ENCODE results near the gene OTOG.

OTOG gene, protein sequence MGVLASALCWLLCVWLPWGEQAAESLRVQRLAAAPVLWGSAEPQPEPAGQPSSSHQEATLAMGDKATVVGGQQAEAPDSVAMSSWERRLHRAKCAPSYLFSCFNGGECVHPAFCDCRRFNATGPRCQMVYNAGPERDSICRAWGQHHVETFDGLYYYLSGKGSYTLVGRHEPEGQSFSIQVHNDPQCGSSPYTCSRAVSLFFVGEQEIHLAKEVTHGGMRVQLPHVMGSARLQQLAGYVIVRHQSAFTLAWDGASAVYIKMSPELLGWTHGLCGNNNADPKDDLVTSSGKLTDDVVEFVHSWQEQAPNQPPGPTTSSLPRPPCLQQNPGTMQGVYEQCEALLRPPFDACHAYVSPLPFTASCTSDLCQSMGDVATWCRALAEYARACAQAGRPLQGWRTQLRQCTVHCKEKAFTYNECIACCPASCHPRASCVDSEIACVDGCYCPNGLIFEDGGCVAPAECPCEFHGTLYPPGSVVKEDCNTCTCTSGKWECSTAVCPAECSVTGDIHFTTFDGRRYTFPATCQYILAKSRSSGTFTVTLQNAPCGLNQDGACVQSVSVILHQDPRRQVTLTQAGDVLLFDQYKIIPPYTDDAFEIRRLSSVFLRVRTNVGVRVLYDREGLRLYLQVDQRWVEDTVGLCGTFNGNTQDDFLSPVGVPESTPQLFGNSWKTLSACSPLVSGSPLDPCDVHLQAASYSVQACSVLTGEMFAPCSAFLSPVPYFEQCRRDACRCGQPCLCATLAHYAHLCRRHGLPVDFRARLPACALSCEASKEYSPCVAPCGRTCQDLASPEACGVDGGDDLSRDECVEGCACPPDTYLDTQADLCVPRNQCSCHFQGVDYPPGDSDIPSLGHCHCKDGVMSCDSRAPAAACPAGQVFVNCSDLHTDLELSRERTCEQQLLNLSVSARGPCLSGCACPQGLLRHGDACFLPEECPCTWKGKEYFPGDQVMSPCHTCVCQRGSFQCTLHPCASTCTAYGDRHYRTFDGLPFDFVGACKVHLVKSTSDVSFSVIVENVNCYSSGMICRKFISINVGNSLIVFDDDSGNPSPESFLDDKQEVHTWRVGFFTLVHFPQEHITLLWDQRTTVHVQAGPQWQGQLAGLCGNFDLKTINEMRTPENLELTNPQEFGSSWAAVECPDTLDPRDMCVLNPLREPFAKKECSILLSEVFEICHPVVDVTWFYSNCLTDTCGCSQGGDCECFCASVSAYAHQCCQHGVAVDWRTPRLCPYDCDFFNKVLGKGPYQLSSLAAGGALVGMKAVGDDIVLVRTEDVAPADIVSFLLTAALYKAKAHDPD (N-terminal part only)

DNA sequence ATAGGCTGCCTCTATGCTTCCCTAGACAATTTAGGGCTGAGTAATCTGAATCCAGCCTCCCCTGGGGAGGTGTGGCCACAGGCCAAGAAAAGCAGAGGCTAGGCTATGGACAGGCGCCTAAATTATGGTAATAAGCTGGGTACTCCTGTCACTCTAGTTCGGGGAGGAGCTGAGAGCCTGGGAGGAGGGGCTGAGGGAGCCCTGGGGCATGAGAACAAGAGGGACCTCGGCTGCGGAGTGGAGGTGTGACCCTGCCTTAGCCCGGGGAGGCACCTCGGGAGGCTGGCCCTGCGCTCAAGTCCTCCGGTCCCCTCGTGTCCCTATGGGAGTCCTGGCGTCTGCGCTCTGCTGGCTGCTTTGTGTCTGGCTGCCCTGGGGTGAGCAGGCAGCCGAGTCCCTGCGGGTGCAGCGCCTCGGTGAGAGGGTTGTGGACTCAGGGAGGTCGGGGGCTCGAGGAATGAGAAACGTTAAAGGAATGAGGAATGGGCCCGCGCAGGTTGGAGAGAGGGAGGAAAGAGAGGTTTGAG lies at the start of gene OTOG:
OTOG (plus strand) TSS at position 209 of the 527 bp plus-strand sequence; CDS start at position 323, 114 bp downstream.
- no peak for DNase-seq (ENCODE audit: low spot score)

DNA sequence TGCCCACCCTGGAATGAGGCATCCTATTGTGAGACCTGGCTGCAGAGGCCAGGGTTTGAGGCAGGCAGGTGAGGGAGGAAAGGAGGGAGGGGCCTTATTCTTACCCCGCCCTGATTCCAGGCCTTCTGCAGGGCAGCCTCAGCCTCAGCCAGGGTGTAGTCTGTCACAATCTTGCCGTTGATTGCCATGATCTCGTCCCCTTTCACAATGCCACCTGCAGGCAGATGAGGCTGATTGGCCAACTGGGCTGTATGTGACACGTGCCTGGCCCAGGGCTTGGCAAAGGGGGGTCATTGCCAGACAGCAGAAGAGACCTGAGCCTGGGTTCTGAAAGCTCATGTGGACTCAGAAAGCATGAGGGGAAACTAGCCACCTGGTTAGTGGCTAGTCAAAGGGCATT lies 49.0 kb upstream of the OTOG start:
- no peak for DNase-seq (ENCODE audit: low spot score)

DNA sequence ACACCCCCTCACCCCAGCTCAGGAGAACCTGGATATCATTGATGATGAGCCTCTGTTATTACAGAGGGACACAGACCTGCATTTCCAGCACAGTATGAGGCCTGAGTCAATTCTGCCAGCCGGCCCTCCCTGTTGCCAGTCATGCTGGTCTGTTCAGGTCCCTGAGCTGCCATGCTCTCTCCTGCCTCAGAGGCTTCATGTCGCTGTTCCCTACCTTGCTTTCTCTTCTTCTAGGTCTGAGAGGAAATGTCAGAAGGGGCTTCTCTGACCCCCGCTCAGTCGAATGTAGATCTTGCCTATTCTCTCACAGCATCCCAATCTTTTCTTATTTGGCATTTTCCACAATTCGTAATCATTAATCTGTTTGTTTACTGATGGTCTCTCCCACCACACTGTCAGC lies 48.6 kb upstream of the OTOG start:
- no peak for DNase-seq (ENCODE audit: low spot score)

- no peak for DNase-seq (ENCODE audit: low spot score)
Observed at GRCh38 chr11:17500673-17501072, 46.4 kb upstream of the OTOG start.

GRCh38 chr11:17502630-17503029 lies 44.4 kb upstream of the OTOG start:
- no peak for DNase-seq (ENCODE audit: low spot score)

- peak; percentile 41 for DNase-seq (ENCODE audit: low spot score)
Observed at GRCh38 chr11:17504330-17505107, 42.5 kb upstream of the OTOG start.

DNA sequence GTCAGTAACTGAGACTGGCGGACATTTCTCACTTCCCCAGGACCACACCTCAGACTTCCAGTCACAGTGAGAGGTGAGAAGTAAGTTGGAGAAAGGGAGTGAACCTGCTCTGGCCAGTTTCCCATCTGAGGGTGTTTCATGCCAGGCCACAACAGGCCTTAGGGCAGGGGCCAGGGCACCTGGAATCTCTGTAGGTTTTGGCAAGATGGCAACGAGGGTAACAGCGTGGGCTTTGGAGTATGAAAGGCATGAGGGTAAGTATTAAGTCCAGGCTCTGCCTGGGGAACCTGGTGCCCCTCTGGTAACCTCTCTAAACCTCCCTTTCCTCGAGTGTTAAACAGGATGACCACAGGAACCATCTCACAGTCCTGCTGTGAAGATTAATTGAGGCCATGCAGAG lies 41.9 kb upstream of the OTOG start:
- no peak for DNase-seq (ENCODE audit: low spot score)

DNA sequence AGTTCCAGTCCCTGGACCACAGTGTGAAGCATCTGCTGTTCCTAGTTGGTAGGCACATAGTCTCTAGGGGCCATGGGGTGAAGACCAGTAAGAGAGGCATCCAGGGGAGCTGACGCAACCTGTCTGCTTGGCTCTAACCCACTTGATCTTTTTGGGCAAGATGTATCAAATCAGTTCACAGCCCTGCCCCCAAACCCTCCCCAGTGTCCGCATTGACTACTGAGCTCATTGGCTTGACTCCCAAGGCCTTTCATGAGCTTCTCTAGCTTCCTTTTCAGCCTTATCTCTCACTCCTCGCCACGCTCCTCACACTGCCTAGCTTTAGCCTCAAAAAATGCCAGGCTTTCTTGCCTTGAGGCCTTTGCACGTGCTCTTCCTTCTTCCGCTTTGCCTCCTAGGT lies 40.7 kb upstream of the OTOG start:
- no peak for DNase-seq (ENCODE audit: low spot score)

DNA sequence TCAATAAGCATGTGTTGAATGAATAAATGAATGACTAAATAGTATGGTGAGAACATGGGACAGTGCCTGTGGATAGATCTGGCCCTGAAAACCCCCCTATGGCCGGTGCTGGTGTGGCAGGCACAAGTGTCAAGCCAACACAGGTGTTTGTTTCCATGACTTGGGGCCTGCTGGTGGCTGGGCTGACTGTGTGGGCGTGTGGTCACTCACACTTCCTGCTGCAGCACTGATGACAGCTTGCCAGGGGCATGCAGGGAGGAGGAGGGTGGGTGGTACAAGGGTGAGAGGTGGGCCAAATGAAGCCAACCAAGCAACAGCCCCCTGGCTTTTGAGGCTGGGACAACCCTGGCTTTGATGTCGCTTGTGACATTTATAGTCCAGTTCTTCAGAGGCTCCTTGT lies 40.1 kb upstream of the OTOG start:
- no peak for DNase-seq (ENCODE audit: low spot score)

GRCh38 chr11:17507773-17508172 lies 39.3 kb upstream of the OTOG start:
- no peak for DNase-seq (ENCODE audit: low spot score)

- DNase-seq (ENCODE audit: low spot score), result no peak
Observed at GRCh38 chr11:17508306-17508705, 38.8 kb upstream of the OTOG start.

DNA sequence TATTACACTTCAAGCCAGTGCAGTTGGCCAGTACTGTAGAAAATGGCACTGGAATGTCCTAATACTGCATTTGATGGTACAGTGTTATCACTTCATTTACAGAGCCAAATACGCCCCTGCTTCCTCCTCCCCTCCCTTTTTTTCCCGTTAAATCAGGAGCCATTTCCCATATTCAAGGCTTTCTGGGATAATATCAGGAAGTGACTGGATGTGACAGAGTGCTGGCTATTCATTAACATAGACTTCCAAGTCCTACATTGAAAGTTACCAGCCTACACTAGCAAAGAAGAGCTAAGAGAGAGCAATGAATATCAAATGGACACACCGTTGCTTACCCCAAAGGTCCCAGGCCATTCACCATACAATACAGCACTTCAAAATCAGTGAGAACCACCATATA lies 38.3 kb upstream of the OTOG start:
- no peak for DNase-seq (ENCODE audit: low spot score)

- DNase-seq (ENCODE audit: low spot score), result no peak
Observed at GRCh38 chr11:17510507-17511206, 36.4 kb upstream of the OTOG start.

- no peak for DNase-seq (ENCODE audit: low spot score)
Observed at GRCh38 chr11:17511571-17511970, 35.5 kb upstream of the OTOG start.

- no peak for DNase-seq (ENCODE audit: low spot score)
Observed at GRCh38 chr11:17512101-17512500, 35.0 kb upstream of the OTOG start.

DNA sequence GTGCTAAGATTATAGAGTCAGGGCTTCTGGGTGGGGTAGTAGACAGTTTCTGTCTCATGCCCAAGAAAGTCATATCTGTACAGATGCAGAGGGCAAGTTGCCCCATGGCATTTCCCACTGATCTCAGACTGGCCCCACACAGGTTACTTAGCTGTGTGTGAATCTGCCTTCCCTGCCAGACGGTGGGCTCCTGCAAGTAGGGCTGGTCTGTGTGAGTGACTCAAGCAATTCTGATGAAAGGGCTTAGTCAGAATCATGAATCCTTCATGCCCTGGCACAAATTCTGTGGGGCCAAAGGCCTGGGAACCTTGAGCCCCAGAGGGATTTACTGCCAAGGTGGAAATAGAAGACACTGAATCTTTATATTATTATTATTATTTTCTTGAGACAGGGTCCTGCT lies 33.2 kb upstream of the OTOG start:
- DNase-seq (ENCODE audit: low spot score), result no peak

DNA sequence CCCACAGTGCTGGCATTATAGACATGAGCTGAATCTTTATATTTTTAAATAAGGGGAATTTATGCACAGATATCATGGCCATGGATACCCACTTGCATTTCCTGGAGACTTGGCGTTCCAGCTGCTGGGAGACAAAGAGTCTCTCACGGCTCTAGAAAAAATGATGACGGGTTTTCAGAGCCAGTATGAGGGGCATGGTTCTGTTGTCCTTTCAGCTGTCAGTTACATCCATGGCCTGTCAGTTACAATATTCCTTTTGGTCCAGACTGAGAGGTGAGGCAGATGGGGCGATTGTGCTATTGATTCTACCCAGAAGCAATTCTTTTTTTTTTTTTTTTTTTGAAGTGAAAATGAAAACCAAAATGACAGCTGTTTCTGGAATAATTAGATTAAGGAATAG lies 32.6 kb upstream of the OTOG start:
- no peak for DNase-seq (ENCODE audit: low spot score)

GRCh38 chr11:17515443-17516176 lies 31.4 kb upstream of the OTOG start:
- DNase-seq (ENCODE audit: low spot score), result no peak

- no peak for DNase-seq (ENCODE audit: low spot score)
Observed at GRCh38 chr11:17516551-17517150, 30.4 kb upstream of the OTOG start.

- DNase-seq (ENCODE audit: low spot score), result no peak
Observed at GRCh38 chr11:17517186-17517585, 29.9 kb upstream of the OTOG start.
